HEK293 (cell line): ENCODE results near the gene KATNA1.

Experiments used
- CTCF ChIA-PET: fragments of 350-600 bp; formaldehyde crosslinking; extraction: SDS; loops from one replicate; lab custom pipeline; 2021; ENCODE audit warnings: antibody characterized with exemption; lab: Yijun Ruan, JAX
- POLR2A ChIA-PET: fragments of 300-600 bp; formaldehyde crosslinking; extraction: SDS; loops from one replicate; lab custom pipeline; 2020; ENCODE audit warnings: antibody characterized with exemption, inconsistent platforms; lab: Yijun Ruan, JAX
- H3K27ac ChIP-seq: fragments of 200-500 bp; sonication (Bioruptor generic); 2 replicates; pipeline ENCODE4 v1.5.1; 2014; ENCODE audit warnings: low read depth, low read length, control low read depth, inconsistent platforms; ENCODE audit errors: extremely low read depth
- H3K36me3 ChIP-seq, 2 experiments: fragments of 200-500 bp in 1 of 2; sonication (Bioruptor generic) in 1 of 2; 1 replicate in 1 of 2; 2 replicates in 1 of 2; pipeline ENCODE4 v1.5.1; 2014 to 2017; ENCODE audit warnings: inconsistent platforms in 2 of 2, low read length in 2 of 2; ENCODE audit not compliant: control insufficient read depth in 2 of 2, insufficient read depth in 1 of 2
- H3K4me1 ChIP-seq: fragments of 200-500 bp; sonication (Bioruptor generic); 2 replicates; pipeline ENCODE4 v1.5.1; 2014; ENCODE audit warnings: mild to moderate bottlenecking, low read length, inconsistent platforms; ENCODE audit not compliant: control insufficient read depth, insufficient read depth
- H3K4me3 ChIP-seq: 2 replicates; pipeline ENCODE4 v1.5.1; 2011; ENCODE audit warnings: low read depth, mild to moderate bottlenecking, control low read depth, low read length, moderate library complexity
- H3K9me3 ChIP-seq: fragments of 200-500 bp; sonication (Bioruptor generic); 2 replicates; pipeline ENCODE4 v1.5.1; 2014; ENCODE audit warnings: low read depth, low read length, inconsistent platforms; ENCODE audit not compliant: control insufficient read depth, insufficient read depth
- ATF2 ChIP-seq: fragments of 450-650 bp; formaldehyde crosslinking; IDR thresholded peaks from 2 replicates; pipeline ENCODE4 v1.5.1; 2016; ENCODE audit warnings: missing biosample characterization, missing genetic modification characterization, low read depth
- GFI1B ChIP-seq: fragments of 450-650 bp; formaldehyde crosslinking; IDR thresholded peaks from 2 replicates; pipeline ENCODE4 v1.5.1; 2016; ENCODE audit warnings: missing biosample characterization, missing genetic modification characterization
- KLF10 ChIP-seq: fragments of 450-650 bp; IDR thresholded peaks from 2 replicates; pipeline ENCODE4 v1.5.1; 2018; ENCODE audit warnings: missing biosample characterization, mild to moderate bottlenecking, missing genetic modification characterization
- KLF7 ChIP-seq: fragments of 450-650 bp; formaldehyde crosslinking; IDR thresholded peaks from 2 replicates; pipeline ENCODE4 v1.5.1; 2016; ENCODE audit warnings: missing biosample characterization, missing genetic modification characterization, borderline replicate concordance
- PRDM4 ChIP-seq: fragments of 450-650 bp; formaldehyde crosslinking; IDR thresholded peaks from 2 replicates; pipeline ENCODE4 v1.5.1; 2017; ENCODE audit warnings: missing biosample characterization, missing genetic modification characterization
- REST ChIP-seq: fragments of 450-650 bp; formaldehyde crosslinking; IDR thresholded peaks from 2 replicates; pipeline ENCODE4 v1.5.1; 2016; ENCODE audit warnings: missing biosample characterization, missing genetic modification characterization
- SALL2 ChIP-seq: fragments of 450-650 bp; formaldehyde crosslinking; IDR thresholded peaks from 2 replicates; pipeline ENCODE4 v1.5.0; 2017; ENCODE audit warnings: missing biosample characterization, mild to moderate bottlenecking, missing genetic modification characterization, borderline replicate concordance
- SCRT1 ChIP-seq: fragments of 450-650 bp; formaldehyde crosslinking; IDR thresholded peaks from 2 replicates; pipeline ENCODE4 v1.5.1; 2016; ENCODE audit warnings: missing biosample characterization, missing genetic modification characterization, borderline replicate concordance
- ZBTB48 ChIP-seq: fragments of 450-650 bp; formaldehyde crosslinking; IDR thresholded peaks from 2 replicates; pipeline ENCODE4 v1.5.1; 2016; ENCODE audit warnings: missing biosample characterization, missing genetic modification characterization
- ZEB2 ChIP-seq: fragments of 450-650 bp; formaldehyde crosslinking; IDR thresholded peaks from 2 replicates; pipeline ENCODE4 v1.5.1; 2016; ENCODE audit warnings: missing biosample characterization, missing genetic modification characterization
- ZFP37 ChIP-seq: fragments of 450-650 bp; formaldehyde crosslinking; IDR thresholded peaks from 2 replicates; pipeline ENCODE4 v1.5.1; 2016; ENCODE audit warnings: missing biosample characterization, missing genetic modification characterization
- ZFP41 ChIP-seq: fragments of 450-650 bp; formaldehyde crosslinking; IDR thresholded peaks from 2 replicates; pipeline ENCODE4 v1.5.1; 2016; ENCODE audit warnings: missing biosample characterization, missing genetic modification characterization, borderline replicate concordance
- ZIC2 ChIP-seq: fragments of 450-650 bp; formaldehyde crosslinking; IDR thresholded peaks from 2 replicates; pipeline ENCODE4 v1.5.1; 2016; ENCODE audit warnings: missing biosample characterization, missing genetic modification characterization
- ZNF175 ChIP-seq: fragments of 450-650 bp; formaldehyde crosslinking; IDR thresholded peaks from 2 replicates; pipeline ENCODE4 v1.5.1; 2016; ENCODE audit warnings: missing biosample characterization, missing genetic modification characterization
- ZNF248 ChIP-seq: fragments of 450-650 bp; formaldehyde crosslinking; IDR thresholded peaks from 2 replicates; pipeline ENCODE4 v1.5.1; 2017; ENCODE audit warnings: missing biosample characterization, missing genetic modification characterization
- ZNF292 ChIP-seq: fragments of 450-650 bp; formaldehyde crosslinking; IDR thresholded peaks from 2 replicates; pipeline ENCODE4 v1.5.1; 2016; ENCODE audit warnings: low read depth, missing biosample characterization, missing genetic modification characterization, borderline replicate concordance
- ZNF341 ChIP-seq: fragments of 450-650 bp; formaldehyde crosslinking; IDR thresholded peaks from 2 replicates; pipeline ENCODE4; 2016; ENCODE audit warnings: low read depth, missing biosample characterization, missing genetic modification characterization
- ZNF394 ChIP-seq: fragments of 450-650 bp; formaldehyde crosslinking; IDR thresholded peaks from 2 replicates; pipeline ENCODE4 v1.5.1; 2016; ENCODE audit warnings: missing biosample characterization, missing genetic modification characterization, mild to moderate bottlenecking, moderate library complexity, borderline replicate concordance
- ZNF610 ChIP-seq: fragments of 450-650 bp; formaldehyde crosslinking; IDR thresholded peaks from 2 replicates; pipeline ENCODE4 v1.5.1; 2016; ENCODE audit warnings: missing biosample characterization, missing genetic modification characterization, borderline replicate concordance
- ZNF626 ChIP-seq: fragments of 450-650 bp; sonication (Bioruptor Pico); formaldehyde crosslinking; IDR thresholded peaks from 2 replicates; pipeline ENCODE4 v1.5.1; 2018; ENCODE audit warnings: missing biosample characterization, missing genetic modification characterization, inconsistent platforms
- ZNF830 ChIP-seq: fragments of 450-650 bp; IDR thresholded peaks from 2 replicates; pipeline ENCODE4 v1.5.0; 2018; ENCODE audit warnings: missing biosample characterization, missing genetic modification characterization, low read depth, mild to moderate bottlenecking, moderate library complexity
- ZSCAN16 ChIP-seq: fragments of 450-650 bp; formaldehyde crosslinking; IDR thresholded peaks from 2 replicates; pipeline ENCODE4 v1.5.1; 2016; ENCODE audit warnings: missing biosample characterization, missing genetic modification characterization
- ZSCAN23 ChIP-seq: fragments of 450-650 bp; formaldehyde crosslinking; IDR thresholded peaks from 2 replicates; pipeline ENCODE4 v1.5.1; 2016; ENCODE audit warnings: missing biosample characterization, missing genetic modification characterization
- ZSCAN30 ChIP-seq: fragments of 450-650 bp; IDR thresholded peaks from 2 replicates; pipeline ENCODE4 v1.5.1; 2018; ENCODE audit warnings: missing biosample characterization, mild to moderate bottlenecking, missing genetic modification characterization, moderate library complexity

The KATNA1 gene

GRCh38 chr6:149691201-149691600 lies 42.7 kb upstream of the KATNA1 start (continued):
- TF ChIP-seq REST (tag by site-specific recombination): no peak
- TF ChIP-seq PRDM4 (tag by site-specific recombination): no peak
- TF ChIP-seq SALL2 (tag by site-specific recombination): no peak
- TF ChIP-seq ZNF341 (tag by site-specific recombination): no peak
- no peak for TF ChIP-seq ZBTB48
- no peak for TF ChIP-seq ZEB2 (tag by site-specific recombination)
- TF ChIP-seq ZFP41 (tag by site-specific recombination): no peak
- TF ChIP-seq ZSCAN30: no peak
- no peak for TF ChIP-seq ZNF830 (tag by site-specific recombination)

- TF ChIP-seq ZEB2 (tag by site-specific recombination) (no peak), ZSCAN16 (tag by site-specific recombination) (no peak), ZNF248 (no peak), ZNF394 (tag by site-specific recombination) (no peak), ZSCAN23 (tag by site-specific recombination) (no peak), GFI1B (tag by site-specific recombination) (no peak), PRDM4 (tag by site-specific recombination) (no peak), ZNF292 (tag by site-specific recombination) (no peak), ZNF626 (tag by site-specific recombination) (no peak), ZNF610 (tag by site-specific recombination) (no peak), ATF2 (tag by site-specific recombination) (no peak), KLF10 (tag by site-specific recombination) (no peak), ZIC2 (tag by site-specific recombination) (no peak), ZNF175 (tag by site-specific recombination) (no peak), ZFP37 (tag by site-specific recombination) (no peak), KLF7 (tag by site-specific recombination) (no peak), SCRT1 (tag by site-specific recombination) (no peak)
- ChIA-PET POLR2A (interaction anchor here (0.6 kb wide), 1 partner anchor 82 kb away, joined by 4 read pairs; no protein-coding TSS in a partner anchor), CTCF (interaction anchor here (0.7 kb wide), 1 partner anchor 89 kb away, joined by 3 read pairs; no protein-coding TSS in a partner anchor)
- Histone ChIP-seq H3K9me3 (no peaks in the 10 kb centered on the region), H3K4me3 (no peak overlapping the region), H3K27ac (no peak overlapping the region), H3K4me1 (no peaks in the 10 kb centered on the region), H3K36me3 (peaks cover 23 to 51% of the 10 kb centered on the region in 2 experiments)
Measured at GRCh38 chr6:149686230-149686629, 37.7 kb upstream of the KATNA1 start.
